Spleen (tissue), 7 donors: ENCODE data around the gene ATP4A.

Source experiments
- CTCF ChIP-seq, 11 experiments: fragments of 200-600 bp in 7 of 11; fragments of 450-650 bp in 4 of 11; sonication (generic) in 4 of 11; IDR thresholded peaks in 8 of 11; conservative IDR thresholded peaks in 3 of 11; 1 replicate in 7 of 11; 2 replicates in 4 of 11; pipeline versions ENCODE4 v1.4.0 to v1.8.0; 2016 to 2021; ENCODE audit warnings: antibody characterized with exemption in 11 of 11, inconsistent platforms in 4 of 11, mild to moderate bottlenecking in 1 of 11
- POLR2A ChIP-seq, 3 donors: fragments of 450-650 bp; IDR thresholded peaks; one replicate each; pipeline ENCODE4 v1.5.1; 2017; ENCODE audit warnings: antibody characterized with exemption in 3 of 3, mild to moderate bottlenecking in 1 of 3
- POLR2AphosphoS5 ChIP-seq, 3 donors: sonication (generic); formaldehyde crosslinking; IDR thresholded peaks; one replicate each; pipeline ENCODE4 v1.5.1; 2017; ENCODE audit warnings: antibody characterized with exemption in 3 of 3
- donor health status: DM: no; HTN: no; CAD: no; lungs with moderate emphysema.
- donor health status: DM: no; HTN: no; CAD: no.
- donor health status: DM: no; HTN: no; CAD: no.

GRCh38 chr19:35552534-35553384 is 10.7 kb downstream of the ATP4A start:
- no peak for TF ChIP-seq CTCF (IDR thresholded peaks at IDR 0.05 in 8 of 11, conservative IDR thresholded peaks at IDR 0.05 in 3 of 11)
- TF ChIP-seq POLR2A (IDR thresholded peaks at IDR 0.05): no peak
- TF ChIP-seq POLR2AphosphoS5 (IDR thresholded peaks at IDR 0.05): no peak
